Measurements from ENCODE around the gene TTF2. TPM values are rescaled to one million over a fixed set of nuclear protein-coding genes. Genes with fewer than 3 reads are reported as not detected.

Gene TTF2
- total RNA-seq, 2 donors from 2014 or later, result 87.0 to 151 TPM

DNA sequence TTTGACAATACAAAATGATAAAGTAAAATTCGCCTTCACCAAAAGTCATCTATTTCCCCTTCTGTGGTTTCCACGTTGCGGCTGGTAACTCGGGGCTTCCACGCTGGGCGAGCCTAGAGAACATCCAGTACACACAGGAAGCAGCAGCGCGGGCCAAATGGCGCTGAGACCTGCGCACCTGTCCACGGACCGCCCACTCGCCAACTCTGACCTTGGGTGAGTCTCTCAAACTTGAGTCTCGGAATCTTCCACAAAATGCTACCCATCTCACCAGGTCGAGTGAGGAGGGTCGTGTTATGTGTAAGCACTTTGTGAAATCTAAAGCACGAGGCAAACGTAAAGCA is 820 bp upstream of the TTF2 start:
- DNase-seq (ENCODE audit: low spot score) (peak; percentile 83), ATAC-seq (peak; percentile 49 to 67)
- Mint-ChIP-seq H3K4me3 (no peak overlapping the region), H3K9me3 (no peaks in the 10 kb centered on the region), H3K27ac (no peak overlapping the region), H3K4me1 (ENCODE audit: low read depth in 2 of 2) (peaks cover 25 to 37% of the 10 kb centered on the region in 2 donors), H3K27me3 (no peaks in the 10 kb centered on the region), H3K36me3 (peaks cover 4% of the 10 kb centered on the region)

DNA sequence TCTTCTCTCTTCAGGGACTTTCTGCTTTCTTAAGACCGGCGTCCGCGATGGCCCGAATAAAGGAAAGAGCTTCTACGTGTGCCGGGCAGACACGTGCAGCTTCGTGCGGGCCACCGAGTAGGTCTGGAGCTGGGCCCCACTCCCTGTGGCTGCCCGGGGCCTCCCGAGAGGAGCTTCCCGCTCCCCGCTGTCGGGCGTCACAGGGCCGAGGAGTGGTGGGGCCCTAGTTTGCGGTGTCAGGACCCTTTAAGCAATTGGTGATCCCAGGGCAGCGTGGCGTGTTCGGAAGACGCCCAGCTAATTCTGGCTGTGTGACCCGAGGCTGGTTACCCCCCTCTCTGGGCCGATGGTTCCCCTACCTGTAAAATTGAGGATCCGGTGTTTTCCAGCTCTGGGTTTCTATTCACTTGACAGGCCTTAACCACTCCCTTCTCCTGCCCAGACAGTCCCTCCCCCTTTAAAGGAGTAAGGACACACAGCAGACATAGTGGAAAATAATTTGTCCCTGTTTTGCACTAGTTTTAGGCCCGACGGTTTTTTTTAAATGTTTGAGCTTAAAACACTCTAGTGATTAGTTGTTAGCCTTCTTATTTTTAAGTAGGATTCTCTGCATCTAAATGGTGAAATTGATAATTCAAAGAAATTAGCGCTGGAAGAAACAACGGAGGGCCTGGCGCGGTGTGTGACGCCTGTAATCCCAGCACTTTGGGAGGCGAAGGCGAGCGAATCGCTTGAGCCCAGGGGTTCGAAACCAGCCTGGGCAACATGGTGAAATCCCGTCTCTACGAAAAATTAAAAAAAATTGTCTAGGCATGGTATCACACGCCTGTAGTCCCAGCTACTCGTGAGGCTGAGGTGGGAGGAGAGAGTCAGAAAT is 553 bp downstream of the TTF2 start:
- Mint-ChIP-seq H3K4me3 (no peak overlapping the region), H3K36me3 (peaks cover 4% of the 10 kb centered on the region), H3K27ac (no peak overlapping the region), H3K4me1 (ENCODE audit: low read depth in 2 of 2) (peaks cover 25 to 37% of the 10 kb centered on the region in 2 donors), H3K27me3 (no peaks in the 10 kb centered on the region), H3K9me3 (no peaks in the 10 kb centered on the region)
- no peak for DNase-seq (ENCODE audit: low spot score)
- peak; percentile 0 to 1 for ATAC-seq

DNA sequence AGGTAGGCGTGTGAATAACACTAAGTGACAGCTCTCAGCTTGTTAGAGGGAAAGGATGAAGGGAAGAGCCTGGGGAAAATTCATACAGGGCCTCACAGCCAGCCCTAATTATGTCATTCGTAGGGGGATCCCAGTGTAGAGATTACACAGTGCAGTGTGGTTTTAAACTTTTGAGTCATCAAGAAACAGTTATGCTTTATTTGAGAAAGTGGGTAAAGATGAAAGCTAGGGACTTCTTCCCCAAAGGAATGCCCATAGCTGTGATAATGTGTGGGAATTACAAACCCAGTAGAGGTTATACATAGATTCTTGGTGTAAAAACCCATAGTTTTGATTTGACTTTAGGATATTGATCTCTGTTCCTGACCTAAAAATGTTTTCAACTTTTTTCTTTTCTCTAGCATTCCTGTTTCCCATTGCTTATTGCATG is 1.9 kb downstream of the TTF2 start:
- peaks cover 10% of the 10 kb centered on the region for H3K36me3 Mint-ChIP-seq
- no peak overlapping the region for H3K27ac Mint-ChIP-seq
- H3K4me3 Mint-ChIP-seq, result no peak overlapping the region
- H3K9me3 Mint-ChIP-seq, result no peaks in the 10 kb centered on the region
- no peaks in the 10 kb centered on the region for H3K27me3 Mint-ChIP-seq
- peak; percentile 38 to 54 for ATAC-seq
- peaks cover 25 to 37% of the 10 kb centered on the region in 2 donors for H3K4me1 Mint-ChIP-seq (ENCODE audit: low read depth in 2 of 2)
- DNase-seq (ENCODE audit: low spot score), result peak; percentile 69

DNA sequence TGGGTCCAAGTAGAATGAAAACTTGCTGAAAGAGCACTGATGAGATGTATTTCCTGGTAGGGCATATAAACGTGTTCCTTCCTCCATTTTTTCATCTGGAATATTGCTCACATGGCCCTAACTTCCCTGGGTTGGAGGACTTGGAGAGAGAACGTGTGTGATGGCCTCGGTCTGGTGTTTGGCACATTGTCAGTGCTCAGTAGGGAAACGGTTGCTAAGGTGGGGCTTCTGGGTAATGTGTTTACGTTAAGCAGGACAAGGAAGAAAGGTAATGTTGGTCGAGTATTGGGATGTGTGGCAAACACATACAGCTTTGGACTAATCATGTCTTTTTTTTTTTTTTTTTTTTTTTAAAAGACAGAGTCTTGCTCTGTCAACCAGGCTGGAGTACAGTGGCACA is 6.2 kb downstream of the TTF2 start:
- ATAC-seq (no peak), DNase-seq (ENCODE audit: low spot score) (no peak)
- Mint-ChIP-seq H3K4me3 (no peak overlapping the region), H3K36me3 (peaks cover 10% of the 10 kb centered on the region), H3K27me3 (no peaks in the 10 kb centered on the region), H3K9me3 (no peaks in the 10 kb centered on the region), H3K27ac (no peak overlapping the region), H3K4me1 (ENCODE audit: low read depth in 2 of 2) (peaks cover 15 to 35% of the 10 kb centered on the region in 2 donors)

DNA sequence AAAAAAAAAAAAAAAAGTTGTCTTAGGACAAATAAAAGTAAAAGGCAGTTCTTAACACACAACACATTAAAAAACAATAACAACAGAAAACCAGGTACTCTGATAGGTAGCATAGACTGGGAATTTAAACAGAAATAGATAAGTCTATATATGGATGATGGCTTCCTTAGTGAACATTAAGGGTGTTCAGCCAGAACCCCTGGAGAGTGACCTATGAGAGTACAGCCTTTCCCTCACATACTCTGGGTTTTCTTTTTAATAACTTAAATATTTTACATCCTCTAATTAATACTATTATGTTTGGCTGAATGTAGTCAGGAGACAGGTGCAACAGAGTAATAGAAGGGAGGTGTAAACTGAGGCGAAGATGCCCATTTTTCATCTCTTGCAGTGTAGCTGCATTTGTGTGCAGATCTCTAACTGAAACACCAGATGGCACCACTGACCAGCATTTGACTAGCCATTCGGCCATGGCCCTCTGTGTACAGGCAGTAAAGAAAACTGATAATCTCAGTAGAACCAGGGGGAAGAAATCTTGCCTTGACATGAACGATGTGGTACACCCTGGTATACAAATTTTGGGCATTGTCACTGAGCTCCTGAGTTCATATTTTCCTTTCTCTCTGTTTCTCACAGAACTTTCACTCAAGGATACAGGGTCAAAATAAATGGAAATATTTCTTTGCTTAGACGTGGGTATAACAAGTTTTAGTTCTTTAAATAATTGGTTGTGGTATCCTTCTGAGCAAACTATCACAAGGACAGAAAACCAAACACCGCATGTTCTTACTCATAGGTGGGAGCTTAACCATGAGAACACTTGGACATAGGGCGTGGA is 7.6 kb downstream of the TTF2 start:
- Mint-ChIP-seq H3K27ac (no peak overlapping the region), H3K9me3 (no peaks in the 10 kb centered on the region), H3K4me3 (no peak overlapping the region), H3K36me3 (peaks cover 11% of the 10 kb centered on the region), H3K27me3 (no peaks in the 10 kb centered on the region), H3K4me1 (ENCODE audit: low read depth in 2 of 2) (peaks cover 4 to 21% of the 10 kb centered on the region in 2 donors)
- peak; percentile 72 to 81 for ATAC-seq
- no peak for DNase-seq (ENCODE audit: low spot score)

DNA sequence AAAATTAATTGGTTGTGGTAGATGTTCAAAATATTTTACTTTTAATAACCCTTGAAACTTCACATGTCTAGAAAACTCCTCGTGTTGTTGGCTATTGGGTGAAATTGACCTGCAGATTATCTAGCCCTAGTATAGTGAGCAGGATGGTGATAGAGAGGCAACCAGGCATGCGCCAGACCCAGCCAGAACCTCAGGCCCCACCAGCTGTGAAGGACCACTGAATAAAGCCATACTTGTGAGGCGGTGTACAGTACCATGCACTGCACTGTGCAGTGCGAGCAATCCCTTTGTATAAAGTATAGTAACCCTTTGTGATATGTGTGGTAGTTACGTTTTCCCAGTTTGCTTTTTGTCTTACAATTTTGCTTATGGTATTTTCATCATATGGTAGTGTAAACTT is 8.5 kb downstream of the TTF2 start:
- ATAC-seq, result no peak
- Mint-ChIP-seq H3K36me3 (peaks cover 10% of the 10 kb centered on the region), H3K9me3 (no peaks in the 10 kb centered on the region), H3K27ac (no peak overlapping the region), H3K27me3 (no peaks in the 10 kb centered on the region), H3K4me1 (ENCODE audit: low read depth in 2 of 2) (peaks cover 3 to 20% of the 10 kb centered on the region in 2 donors), H3K4me3 (no peak overlapping the region)
- DNase-seq (ENCODE audit: low spot score), result no peak

DNA sequence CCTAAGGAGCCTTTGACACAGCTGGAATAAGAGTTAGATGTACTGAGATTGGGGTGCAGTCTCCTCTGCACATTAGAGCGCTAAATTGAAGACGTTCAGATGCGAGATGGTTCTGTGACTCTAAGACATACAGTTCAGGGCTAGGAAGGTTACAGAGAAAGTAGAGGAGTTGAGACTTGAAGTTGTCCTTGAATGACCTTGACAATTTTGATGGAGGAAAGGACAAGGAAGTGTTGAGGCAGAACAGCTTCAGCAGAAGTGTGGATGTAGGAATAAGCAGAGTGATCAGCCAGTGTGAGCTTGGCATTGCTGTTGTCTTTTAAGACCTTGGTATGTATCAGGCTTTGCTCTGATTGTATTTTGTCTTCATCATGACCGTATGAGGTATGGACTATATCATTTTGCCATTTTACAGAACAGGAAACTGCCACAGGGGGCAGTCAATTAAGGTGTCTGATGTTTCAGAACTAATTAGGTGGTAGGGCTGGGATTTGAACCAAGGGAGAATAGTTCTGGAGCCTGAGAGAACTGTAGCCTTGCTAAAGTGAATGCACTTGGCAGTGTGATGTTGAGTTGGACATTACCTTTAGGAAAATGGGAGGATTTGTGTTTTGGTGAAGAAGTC is 9.2 kb downstream of the TTF2 start:
- DNase-seq (ENCODE audit: low spot score) (no peak), ATAC-seq (no peak)
- Mint-ChIP-seq H3K4me3 (peak overlapping the region; percentile 34), H3K36me3 (peaks cover 12% of the 10 kb centered on the region), H3K9me3 (no peaks in the 10 kb centered on the region), H3K27ac (no peak overlapping the region), H3K27me3 (no peaks in the 10 kb centered on the region), H3K4me1 (ENCODE audit: low read depth in 2 of 2) (peaks cover 3 to 20% of the 10 kb centered on the region in 2 donors)

DNA sequence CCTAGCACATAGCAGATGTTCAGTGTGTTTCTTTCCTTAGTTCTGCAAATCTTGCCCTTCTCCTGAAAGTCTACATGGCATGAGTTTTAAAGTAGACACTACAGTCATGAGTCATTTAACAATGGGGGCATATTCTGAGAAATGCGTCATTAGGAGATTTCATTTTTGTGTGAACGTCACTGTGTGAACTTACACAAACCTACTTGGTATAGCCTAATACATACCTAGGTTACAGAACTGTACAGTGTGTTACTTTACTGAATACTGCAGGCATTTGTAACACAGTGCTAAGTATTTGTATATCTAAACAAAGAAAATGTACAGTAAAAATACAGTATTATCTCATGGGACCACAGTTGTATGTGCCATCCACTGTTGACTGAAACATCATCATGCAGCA is 10.0 kb downstream of the TTF2 start:
- peaks cover 3 to 20% of the 10 kb centered on the region in 2 donors for H3K4me1 Mint-ChIP-seq (ENCODE audit: low read depth in 2 of 2)
- ATAC-seq (peak in 1 of 2 donors; percentile 85), DNase-seq (ENCODE audit: low spot score) (no peak)
- no peaks in the 10 kb centered on the region for H3K27me3 Mint-ChIP-seq
- H3K9me3 Mint-ChIP-seq, result no peaks in the 10 kb centered on the region
- H3K4me3 Mint-ChIP-seq, result peak overlapping the region; percentile 52
- H3K36me3 Mint-ChIP-seq, result peaks cover 20% of the 10 kb centered on the region
- no peak overlapping the region for H3K27ac Mint-ChIP-seq

DNA sequence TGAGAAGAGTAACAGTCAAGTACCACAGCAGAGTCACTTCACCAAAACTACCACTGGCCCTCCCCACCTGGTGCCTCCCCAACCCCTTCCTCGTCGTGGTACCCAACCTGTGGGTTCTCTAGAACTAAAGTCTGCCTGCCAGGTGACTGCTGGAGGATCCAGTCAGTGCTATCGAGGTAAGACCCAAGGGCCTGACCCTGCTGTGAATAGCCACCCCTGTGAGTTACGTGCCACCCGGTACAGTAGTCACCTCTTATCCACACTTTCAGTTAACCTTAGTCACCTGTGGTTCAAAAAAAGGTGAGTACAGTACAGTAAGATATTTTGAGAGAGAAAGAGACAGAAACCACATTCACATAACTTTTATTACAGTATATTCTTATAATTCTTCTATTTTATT is 16.5 kb downstream of the TTF2 start:
- ATAC-seq (no peak), DNase-seq (ENCODE audit: low spot score) (no peak)
- peaks cover 5 to 8% of the 10 kb centered on the region in 2 donors for H3K4me1 Mint-ChIP-seq (ENCODE audit: low read depth in 2 of 2)
- H3K36me3 Mint-ChIP-seq, result peaks cover 49% of the 10 kb centered on the region
- H3K27ac Mint-ChIP-seq, result no peak overlapping the region
- no peaks in the 10 kb centered on the region for H3K9me3 Mint-ChIP-seq
- H3K27me3 Mint-ChIP-seq, result no peaks in the 10 kb centered on the region
- no peak overlapping the region for H3K4me3 Mint-ChIP-seq

DNA sequence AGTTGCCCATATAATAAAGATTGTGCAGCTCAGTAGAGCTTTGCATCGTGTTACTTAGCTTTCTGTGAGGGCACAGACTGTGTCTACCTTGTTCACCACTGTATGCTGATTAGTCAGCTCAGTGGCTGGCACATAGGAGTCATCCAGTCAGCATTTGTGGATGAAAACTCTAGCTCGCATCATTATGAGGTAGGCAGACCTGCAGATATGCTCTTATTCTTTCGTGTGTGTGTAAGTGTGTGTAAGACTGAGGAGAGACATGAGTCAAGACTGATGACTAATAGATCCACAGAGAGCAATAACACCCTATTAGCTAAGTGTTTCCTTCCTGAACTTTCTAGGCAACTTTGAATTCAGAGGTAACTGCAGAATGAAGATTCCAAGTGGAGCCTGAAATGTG is 17.1 kb downstream of the TTF2 start:
- DNase-seq (ENCODE audit: low spot score), result no peak
- Mint-ChIP-seq H3K4me1 (ENCODE audit: low read depth in 2 of 2) (peaks cover 5 to 8% of the 10 kb centered on the region in 2 donors), H3K27ac (no peak overlapping the region), H3K36me3 (peaks cover 49% of the 10 kb centered on the region), H3K4me3 (no peak overlapping the region), H3K27me3 (no peaks in the 10 kb centered on the region), H3K9me3 (no peaks in the 10 kb centered on the region)
- peak; percentile 89 to 95 for ATAC-seq

DNA sequence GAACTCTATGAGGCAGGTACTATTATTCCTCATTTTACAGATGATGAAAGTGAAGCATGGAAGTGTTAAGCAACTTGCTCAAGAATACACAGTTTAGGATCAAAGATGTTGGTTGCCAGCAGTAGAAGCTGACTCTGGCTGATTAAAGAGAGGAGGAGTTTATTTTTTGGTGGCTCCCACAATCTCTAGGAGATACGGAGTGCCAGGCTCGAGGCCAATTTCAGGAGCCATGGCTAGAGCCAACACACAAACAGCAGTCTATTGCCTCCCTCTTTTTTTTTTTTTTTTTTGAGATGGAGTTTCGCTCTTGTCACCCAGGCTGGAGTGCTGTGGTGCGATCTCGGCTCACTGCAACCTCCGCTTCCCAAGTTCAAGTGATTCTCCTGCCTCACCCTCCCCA is 19.6 kb downstream of the TTF2 start:
- Mint-ChIP-seq H3K27ac (no peak overlapping the region), H3K4me1 (ENCODE audit: low read depth in 2 of 2) (peaks cover 5 to 8% of the 10 kb centered on the region in 2 donors)
- ATAC-seq, result no peak

DNA sequence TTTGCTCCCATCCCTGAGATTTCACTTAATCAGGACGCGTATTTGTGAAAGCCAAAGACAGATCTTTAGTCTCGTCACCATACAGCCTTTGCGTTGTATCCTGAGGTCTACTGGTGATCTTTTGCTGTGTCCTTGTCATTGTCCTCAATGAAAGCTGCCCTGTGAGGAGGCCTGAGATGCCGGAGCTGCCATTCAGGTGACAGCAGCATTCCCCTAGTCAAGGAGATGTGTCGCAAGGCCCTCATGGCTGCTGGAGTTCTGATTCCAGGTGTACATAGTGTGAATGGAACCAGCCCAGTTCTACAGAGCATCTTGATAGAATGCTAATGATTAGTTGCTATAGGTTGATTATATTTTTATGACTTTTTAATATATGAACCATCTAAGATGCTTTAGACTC is 24.1 kb downstream of the TTF2 start:
- Mint-ChIP-seq H3K4me3 (no peak overlapping the region), H3K4me1 (ENCODE audit: low read depth in 2 of 2) (no peaks in the 10 kb centered on the region), H3K27me3 (no peaks in the 10 kb centered on the region), H3K9me3 (no peaks in the 10 kb centered on the region), H3K27ac (no peak overlapping the region), H3K36me3 (peaks cover 14% of the 10 kb centered on the region)
- DNase-seq (ENCODE audit: low spot score) (no peak), ATAC-seq (no peak)

More for the DNA sequence above, 19.6 kb downstream of the TTF2 start:
- Mint-ChIP-seq H3K4me3 (no peak overlapping the region), H3K9me3 (no peaks in the 10 kb centered on the region), H3K27me3 (no peaks in the 10 kb centered on the region), H3K36me3 (peaks cover 43% of the 10 kb centered on the region)
- DNase-seq (ENCODE audit: low spot score), result no peak

DNA sequence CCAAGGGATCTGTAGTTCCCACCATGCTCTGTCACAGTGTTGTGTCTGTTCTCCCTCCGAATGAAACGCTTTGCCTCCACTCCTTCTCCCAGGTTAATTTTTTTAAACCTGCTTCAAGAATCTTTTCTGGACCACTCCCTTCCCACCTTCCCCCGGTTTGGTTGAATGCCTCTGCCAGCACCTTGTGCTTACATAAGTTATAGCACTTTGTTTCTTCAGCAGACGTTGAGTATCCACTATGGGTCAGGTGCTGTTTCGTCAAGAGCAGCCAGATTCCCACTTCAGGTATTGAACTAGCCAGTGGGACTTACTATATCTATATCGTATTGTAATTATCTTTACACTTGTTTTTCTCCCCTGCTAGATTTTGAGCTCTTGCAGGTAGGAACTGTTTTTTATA is 27.6 kb downstream of the TTF2 start:
- Mint-ChIP-seq H3K4me1 (ENCODE audit: low read depth in 2 of 2) (no peaks in the 10 kb centered on the region), H3K27ac (no peak overlapping the region), H3K36me3 (peaks cover 22% of the 10 kb centered on the region), H3K4me3 (no peak overlapping the region), H3K9me3 (no peaks in the 10 kb centered on the region), H3K27me3 (no peaks in the 10 kb centered on the region)
- DNase-seq (ENCODE audit: low spot score) (no peak), ATAC-seq (no peak)

DNA sequence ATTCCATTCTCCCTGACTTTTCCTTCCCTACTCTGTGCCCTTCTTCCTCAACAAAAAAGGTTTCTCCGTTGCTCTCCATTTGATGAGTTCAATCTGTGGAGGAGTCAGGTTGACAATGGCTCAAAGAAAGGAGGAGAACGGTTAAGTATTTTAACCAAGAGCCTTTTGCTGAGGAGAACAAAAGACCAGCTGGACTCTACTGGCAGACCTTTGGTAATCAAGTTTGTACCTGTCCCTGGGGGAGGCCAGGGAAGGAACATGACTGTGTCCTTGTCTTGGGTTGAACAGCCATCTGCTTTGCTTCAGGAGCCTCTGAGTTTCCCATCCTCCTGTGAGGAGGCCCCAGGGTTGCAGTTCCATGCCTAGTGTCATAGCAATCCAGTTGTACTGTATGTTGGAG is 29.9 kb downstream of the TTF2 start:
- Mint-ChIP-seq H3K4me1 (ENCODE audit: low read depth in 2 of 2) (peaks cover 6% of the 10 kb centered on the region in 2 donors), H3K27ac (no peak overlapping the region), H3K36me3 (peaks cover 28% of the 10 kb centered on the region), H3K27me3 (no peaks in the 10 kb centered on the region), H3K9me3 (no peaks in the 10 kb centered on the region), H3K4me3 (no peak overlapping the region)
- DNase-seq (ENCODE audit: low spot score) (no peak), ATAC-seq (no peak)

Measured in natural killer cell treated with Interleukin-12 subunit alpha and Interleukin-12 subunit beta and Interleukin-15 and Interleukin-18, amount 100 ng/mL, for 72 hours (primary cell).